ENCODE data around the gene PCDHA6.
"Not testable (repeated sequence)": the region's sequence is repeated elsewhere in the genome, so short reads cannot be mapped to it uniquely, and the experiment has no call there.

Gene PCDHA6

GRCh38 chr5:140795259-140795641 lies 32.5 kb upstream of the PCDHA6 start:
- no peak for TF ChIP-seq CTCF (IDR thresholded peaks at IDR 0.05; ENCODE audit: insufficient read depth, low read depth, low read length, missing control alignments)
- H3K4me3 ChIP-seq (ENCODE audit: low read depth, low read length), result no peak overlapping the region
- no peak for DNase-seq (ENCODE audit: low read depth)

GRCh38 chr5:140796072-140796717 lies 31.6 kb upstream of the PCDHA6 start:
- H3K4me3 ChIP-seq (ENCODE audit: low read depth, low read length); DNase-seq (ENCODE audit: low read depth): not testable (repeated sequence)

DNA sequence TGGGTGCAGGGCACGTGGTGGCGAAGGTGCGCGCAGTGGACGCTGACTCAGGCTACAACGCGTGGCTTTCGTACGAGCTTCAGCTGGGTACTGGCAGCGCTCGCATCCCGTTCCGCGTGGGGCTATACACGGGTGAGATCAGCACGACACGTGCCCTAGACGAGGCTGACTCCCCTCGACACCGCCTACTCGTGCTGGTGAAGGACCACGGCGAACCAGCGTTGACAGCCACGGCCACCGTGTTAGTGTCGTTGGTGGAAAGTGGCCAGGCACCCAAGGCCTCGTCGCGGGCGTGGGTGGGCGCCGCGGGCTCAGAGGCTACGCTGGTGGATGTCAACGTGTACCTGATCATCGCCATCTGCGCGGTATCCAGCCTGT lies 31.1 kb upstream of the PCDHA6 start:
- DNase-seq (ENCODE audit: low read depth), result no peak
- TF ChIP-seq CTCF (IDR thresholded peaks at IDR 0.05; ENCODE audit: insufficient read depth, low read depth, low read length, missing control alignments), result no peak
- no peak overlapping the region for H3K4me3 ChIP-seq (ENCODE audit: low read depth, low read length)

GRCh38 chr5:140800816-140801493 lies 26.8 kb upstream of the PCDHA6 start, which contains the start of gene PCDHA3:
Gene PCDHA3, plus strand, starts transcription at chr5:140801057.
- DNase-seq (ENCODE audit: low read depth), result no peak
- no peak for TF ChIP-seq CTCF (IDR thresholded peaks at IDR 0.05; ENCODE audit: insufficient read depth, low read depth, low read length, missing control alignments)
- H3K4me3 ChIP-seq (ENCODE audit: low read depth, low read length), result no peak within 1 kb of the TSS

DNA sequence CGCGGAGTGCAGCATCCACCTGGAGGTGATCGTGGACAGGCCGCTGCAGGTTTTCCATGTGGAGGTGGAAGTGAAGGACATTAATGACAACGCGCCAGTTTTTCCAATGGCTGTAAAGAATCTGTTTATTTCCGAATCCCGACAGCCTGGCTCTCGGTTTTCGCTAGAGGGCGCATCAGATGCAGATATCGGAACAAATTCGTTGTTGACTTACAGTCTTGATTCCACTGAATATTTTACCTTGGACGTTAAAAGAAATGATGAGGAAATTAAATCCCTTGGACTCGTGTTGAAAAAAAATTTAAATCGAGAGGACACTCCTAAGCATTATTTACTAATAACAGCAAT lies 26.3 kb upstream of the PCDHA6 start:
- DNase-seq (ENCODE audit: low read depth), result no peak
- no peak overlapping the region for H3K4me3 ChIP-seq (ENCODE audit: low read depth, low read length)

GRCh38 chr5:140802381-140802780 lies 25.4 kb upstream of the PCDHA6 start:
- DNase-seq (ENCODE audit: low read depth); H3K4me3 ChIP-seq (ENCODE audit: low read depth, low read length): not testable (repeated sequence)

More for the DNA sequence above, 26.3 kb upstream of the PCDHA6 start:
- TF ChIP-seq CTCF (IDR thresholded peaks at IDR 0.05; ENCODE audit: insufficient read depth, low read depth, low read length, missing control alignments), result no peak

DNA sequence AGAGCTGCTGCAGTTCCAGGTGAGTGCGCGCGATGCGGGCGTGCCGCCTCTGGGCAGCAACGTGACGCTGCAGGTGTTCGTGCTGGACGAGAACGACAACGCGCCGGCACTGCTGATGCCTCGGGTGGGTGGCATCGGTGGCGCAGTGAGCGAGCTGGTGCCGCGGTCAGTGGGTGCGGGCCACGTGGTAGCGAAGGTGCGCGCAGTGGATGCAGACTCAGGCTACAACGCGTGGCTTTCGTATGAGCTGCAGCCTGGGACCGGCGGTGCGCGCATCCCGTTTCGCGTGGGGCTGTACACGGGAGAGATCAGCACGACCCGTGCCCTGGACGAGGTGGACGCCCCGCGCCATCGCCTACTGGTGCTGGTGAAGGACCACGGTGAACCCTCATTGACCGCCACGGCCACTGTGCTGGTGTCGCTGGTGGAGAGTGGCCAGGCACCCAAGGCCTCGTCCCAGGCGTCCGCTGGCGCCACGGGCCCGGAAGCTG lies 24.9 kb upstream of the PCDHA6 start:
- DNase-seq (ENCODE audit: low read depth), result no peak
- H3K4me3 ChIP-seq (ENCODE audit: low read depth, low read length), result no peak overlapping the region
- TF ChIP-seq CTCF (IDR thresholded peaks at IDR 0.05; ENCODE audit: insufficient read depth, low read depth, low read length, missing control alignments), result no peak
